ENCODE measurements around the gene ZFAND6.
"Not testable (repeated sequence)": the region's sequence is repeated elsewhere in the genome, so short reads cannot be mapped to it uniquely, and the experiment has no call there.

ZFAND6 gene

DNA sequence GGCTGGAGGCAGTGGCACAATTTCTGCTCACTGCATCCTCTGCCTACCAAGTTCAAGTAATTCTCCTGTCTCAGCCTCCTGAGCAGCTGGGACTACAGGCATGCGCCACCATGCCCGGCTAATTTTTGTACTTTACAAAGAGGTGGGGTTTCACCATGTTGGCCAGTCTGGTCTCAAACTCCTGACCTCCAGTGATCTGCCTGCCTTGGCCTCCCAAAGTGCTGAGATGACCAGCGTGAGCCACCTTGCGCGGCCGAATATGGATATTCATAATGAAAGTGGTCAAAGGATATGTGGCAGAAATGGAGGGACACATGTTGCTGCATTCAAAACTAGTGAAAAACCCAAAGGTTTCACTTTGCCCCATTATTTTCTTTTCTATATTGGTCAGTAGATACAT lies 40.2 kb downstream of the ZFAND6 start:
- not testable (repeated sequence) for DNase-seq

DNA sequence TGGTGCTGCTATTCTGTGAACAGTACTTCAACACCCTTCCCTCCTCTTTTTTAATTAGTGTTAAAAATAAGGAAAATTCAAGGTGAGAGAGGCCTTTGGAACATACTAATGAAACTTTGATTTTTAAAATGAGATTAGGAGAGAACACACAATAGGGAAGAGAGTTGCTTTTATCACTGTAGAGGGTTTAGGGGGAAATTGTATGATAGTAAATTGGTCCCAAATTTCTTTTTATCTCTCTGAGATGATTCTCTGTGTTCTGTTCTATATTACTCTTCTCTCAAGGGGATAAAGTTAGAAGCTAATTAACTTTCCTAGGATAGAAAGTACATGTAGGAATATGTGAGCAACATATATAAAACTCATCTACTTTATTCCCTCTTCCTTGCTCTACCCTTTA lies 40.8 kb downstream of the ZFAND6 start:
- no peak for DNase-seq

- no peak for DNase-seq
Observed at GRCh38 chr15:80105193-80105592, 45.7 kb downstream of the ZFAND6 start.

DNA sequence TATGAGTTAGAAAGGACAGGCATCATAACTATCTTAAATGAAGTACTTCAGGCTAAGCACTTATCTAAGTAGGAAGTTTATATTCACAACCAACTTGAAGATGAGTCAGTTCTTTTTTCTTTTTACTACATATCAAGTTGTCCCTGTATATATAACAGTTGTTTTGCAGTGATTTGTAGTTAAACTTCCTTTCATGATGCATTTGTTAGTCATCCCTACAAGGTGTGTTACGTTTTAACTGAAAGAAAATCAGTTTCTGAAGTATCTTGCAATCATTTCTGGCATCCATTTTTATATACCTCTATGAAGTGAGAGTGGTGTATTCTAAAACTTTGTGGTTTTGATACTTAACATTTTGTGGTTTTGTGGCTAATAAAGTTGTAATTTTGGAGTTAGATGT lies 46.1 kb downstream of the ZFAND6 start:
- DNase-seq, result no peak

DNA sequence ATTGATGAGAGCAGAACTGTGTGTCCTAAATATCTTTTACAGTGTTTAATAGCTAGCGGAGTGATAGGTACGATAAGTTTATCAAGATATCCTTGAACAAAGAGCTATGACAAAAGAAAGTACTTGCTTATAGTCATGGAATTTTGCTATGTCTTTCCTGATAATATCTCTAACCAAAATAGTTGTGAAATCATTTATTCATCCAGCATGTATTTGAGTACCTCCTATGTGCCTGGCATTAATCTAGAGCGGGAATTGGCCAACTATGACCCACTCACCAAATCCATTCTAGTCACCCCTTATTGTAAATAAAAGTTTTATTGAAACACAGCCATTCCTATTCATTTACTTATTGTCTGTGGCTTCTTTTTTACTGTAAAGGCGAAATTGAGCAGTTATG lies 46.6 kb downstream of the ZFAND6 start:
- no peak for DNase-seq

DNA sequence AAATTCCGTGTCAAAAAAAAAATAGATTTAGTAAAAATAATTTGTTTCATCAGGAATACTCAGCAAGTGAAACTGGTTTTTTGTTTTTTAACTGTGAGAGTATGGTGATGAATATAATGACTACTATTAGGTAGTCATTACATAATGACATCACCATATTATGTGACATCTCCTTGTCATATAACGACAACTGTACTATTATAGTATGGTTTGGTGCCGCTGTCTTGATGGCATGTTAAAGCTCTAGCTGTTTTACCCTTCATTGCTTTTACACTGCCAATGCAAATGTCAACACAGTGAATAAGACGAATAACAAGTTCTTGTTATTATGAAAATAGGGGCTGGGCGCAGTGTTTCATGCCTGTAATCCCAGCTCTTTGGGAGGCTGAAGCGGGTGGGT lies 47.7 kb downstream of the ZFAND6 start:
- no peak for DNase-seq

DNA sequence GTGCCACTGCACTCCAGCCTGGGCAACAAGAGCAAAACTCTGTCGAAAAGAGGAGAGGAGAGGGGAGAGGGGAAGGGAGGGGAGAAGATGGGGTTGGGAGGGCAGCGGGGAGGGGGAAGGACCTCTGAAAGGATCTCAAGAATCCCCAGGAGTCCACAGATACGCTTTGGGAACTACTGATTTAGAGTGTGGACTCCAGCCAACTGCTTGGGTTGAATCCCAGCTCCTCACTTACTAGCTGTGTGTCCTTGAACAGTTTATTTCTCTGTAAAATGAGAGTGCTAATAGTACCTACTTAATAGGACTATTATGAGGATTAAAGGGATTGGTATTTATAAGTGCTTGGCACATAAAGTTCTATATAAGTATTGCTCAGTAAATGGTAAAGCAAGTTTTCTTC lies 48.3 kb downstream of the ZFAND6 start:
- DNase-seq, result no peak

DNA sequence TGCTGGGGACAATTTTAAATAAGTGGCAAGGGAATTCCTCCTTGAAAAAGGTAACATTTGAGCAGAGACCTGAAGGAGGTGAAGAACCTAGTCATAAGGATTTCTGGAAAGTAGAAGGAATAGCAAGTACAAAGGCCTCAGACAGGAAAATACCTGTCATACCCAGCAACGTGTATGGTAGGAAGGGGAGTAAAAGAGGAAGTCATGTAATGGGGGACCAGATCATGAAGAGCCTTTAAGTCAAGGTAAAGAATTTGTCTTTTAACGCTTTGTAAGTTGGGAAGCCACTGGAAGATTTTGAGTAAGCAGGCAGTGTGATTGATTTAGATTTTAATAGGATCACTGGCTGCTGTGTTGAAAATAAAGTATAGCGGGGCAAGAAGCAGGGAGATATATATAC lies 49.9 kb downstream of the ZFAND6 start:
- no peak for DNase-seq

DNA sequence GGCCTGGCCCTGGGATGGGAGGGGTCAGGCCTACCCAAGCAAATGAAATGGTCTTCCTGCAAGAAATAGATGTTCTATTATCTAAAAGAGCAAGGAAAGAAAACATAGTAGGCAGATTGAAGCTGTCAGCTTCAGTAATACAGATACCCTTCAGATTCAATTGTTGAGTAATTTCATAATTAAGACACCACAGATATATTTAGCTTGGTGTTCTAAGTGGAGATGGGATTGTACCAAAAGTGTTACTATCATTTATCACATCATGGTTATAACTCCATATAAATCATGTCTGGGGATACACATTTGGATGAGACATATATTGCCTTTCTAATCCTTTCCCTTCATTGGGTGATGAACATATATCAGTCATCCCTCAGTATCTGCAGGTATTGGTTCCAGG lies 51.4 kb downstream of the ZFAND6 start:
- no peak for DNase-seq

DNA sequence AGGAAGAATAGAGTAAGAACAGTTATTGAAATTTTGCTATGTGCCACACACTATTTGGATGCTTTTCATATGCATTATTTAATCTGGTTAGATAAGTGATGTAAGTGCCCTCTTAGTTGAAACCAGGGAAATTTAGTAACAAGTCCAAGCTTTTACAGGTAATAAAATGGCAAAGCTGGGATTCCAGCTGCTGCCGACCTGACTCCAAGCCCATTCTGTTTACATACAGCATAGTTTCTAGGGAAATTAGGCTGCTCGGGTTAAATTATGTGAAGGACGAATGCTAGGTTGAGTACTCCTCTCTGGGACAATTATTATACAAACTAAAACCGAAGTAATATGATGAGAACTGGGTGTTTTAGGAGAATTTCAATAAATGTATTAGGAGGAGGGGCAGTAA lies 54.6 kb downstream of the ZFAND6 start:
- DNase-seq, result no peak

GRCh38 chr15:80115021-80115420 lies 55.5 kb downstream of the ZFAND6 start:
- no peak for DNase-seq

GRCh38 chr15:80118956-80119355 lies 59.5 kb downstream of the ZFAND6 start:
- DNase-seq, result no peak

DNA sequence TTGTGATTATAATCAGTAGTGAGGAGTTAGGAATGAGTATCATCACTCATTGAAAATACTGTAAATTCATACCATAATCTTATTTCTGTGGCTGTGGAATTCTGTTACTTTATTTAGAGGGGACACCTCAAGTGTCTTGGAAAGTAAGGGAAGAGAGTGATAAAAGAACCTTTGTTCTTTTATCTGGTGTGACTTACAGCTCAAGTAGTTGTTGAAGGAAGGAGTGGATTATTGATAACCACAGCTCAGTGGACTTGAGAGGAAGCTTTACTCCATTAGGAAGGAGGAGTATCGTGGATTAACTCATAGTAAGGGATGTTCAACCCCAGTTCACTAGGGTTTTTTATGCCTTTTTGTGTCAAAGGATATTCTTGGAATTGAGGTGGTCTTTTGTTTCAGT lies 61.2 kb downstream of the ZFAND6 start:
- DNase-seq, result no peak

- no peak for DNase-seq
Observed at GRCh38 chr15:80121546-80121945, 62.1 kb downstream of the ZFAND6 start.

- no peak for DNase-seq
Observed at GRCh38 chr15:80123034-80123433, 63.6 kb downstream of the ZFAND6 start.

GRCh38 chr15:80127253-80127652 lies 67.8 kb downstream of the ZFAND6 start:
- DNase-seq, result not testable (repeated sequence)

DNA sequence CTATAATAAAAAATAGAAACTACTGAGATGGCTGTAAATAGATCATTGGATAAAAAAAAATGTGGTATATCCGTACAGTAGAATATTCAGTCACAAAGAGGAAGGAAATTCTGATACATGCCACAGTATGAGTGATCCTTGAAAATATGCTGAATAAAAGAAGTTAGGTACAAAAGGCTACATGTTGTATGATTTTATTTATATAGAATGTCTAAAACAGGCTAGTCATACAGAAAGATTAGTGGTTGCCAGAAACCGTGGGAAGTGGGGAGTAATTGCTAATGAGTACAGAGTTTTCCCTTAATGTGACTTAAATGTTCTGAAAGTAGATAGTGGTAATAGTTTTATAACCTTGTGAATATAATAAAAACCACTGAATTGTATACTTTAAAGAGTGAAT lies 68.4 kb downstream of the ZFAND6 start:
- no peak for DNase-seq

DNA sequence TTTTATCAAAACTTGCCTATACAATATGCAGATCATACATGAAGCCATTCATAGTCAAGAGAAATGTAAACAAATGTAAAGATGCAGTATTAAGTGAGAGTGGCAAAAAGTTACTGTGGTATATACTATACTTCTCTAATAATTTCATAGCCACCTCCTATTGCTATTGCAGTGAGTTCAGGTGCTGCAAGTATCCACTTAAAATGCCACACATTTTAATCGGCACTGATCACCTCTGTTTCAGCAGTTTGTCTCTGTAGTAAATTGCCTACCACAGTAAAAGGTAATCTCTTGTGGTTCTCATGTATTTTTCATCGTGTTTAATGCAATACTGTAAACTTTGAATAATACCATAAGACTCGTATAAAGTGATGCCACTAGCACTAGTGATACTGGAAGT lies 72.9 kb downstream of the ZFAND6 start:
- DNase-seq, result no peak

DNA sequence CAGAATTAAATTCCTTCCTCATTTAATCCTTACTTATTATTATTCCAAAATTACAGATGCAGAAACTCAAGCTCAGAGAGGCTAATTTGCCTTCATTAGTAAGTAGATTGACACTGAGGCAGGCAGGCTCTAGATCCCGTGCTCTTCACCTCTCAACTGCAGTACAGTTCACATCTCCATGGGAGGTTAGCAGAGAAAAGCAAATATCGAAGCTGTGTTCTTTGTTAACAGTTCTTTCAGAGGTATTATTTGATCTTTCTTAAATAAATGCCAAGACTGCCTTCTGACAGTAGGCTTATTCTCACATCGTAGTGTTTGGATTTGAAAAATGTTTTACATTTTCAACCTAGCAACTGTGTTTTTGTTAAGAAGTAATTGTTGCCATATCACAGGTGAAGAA lies 77.4 kb downstream of the ZFAND6 start:
- no peak for DNase-seq

- DNase-seq, result no peak
Observed at GRCh38 chr15:80138961-80139360, 79.5 kb downstream of the ZFAND6 start.

DNA sequence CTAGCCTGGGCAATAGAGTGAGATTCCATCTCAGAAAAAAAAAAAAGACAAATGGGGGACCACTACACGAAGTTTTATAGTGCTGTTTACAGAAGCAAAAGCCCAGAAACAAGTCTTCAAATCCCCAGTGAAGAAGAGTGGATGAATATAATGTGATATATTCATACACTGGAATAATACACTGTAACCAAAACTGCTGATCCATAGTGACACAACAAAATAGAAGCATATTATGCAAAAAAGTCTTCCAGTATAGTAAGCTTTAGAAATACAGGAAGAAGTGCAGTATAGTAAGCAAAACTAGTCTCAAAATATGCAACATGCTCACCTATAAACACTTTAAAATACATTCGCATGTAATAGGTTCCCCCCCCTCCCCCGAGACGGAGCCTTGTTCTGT lies 81.4 kb downstream of the ZFAND6 start:
- DNase-seq, result no peak

DNA sequence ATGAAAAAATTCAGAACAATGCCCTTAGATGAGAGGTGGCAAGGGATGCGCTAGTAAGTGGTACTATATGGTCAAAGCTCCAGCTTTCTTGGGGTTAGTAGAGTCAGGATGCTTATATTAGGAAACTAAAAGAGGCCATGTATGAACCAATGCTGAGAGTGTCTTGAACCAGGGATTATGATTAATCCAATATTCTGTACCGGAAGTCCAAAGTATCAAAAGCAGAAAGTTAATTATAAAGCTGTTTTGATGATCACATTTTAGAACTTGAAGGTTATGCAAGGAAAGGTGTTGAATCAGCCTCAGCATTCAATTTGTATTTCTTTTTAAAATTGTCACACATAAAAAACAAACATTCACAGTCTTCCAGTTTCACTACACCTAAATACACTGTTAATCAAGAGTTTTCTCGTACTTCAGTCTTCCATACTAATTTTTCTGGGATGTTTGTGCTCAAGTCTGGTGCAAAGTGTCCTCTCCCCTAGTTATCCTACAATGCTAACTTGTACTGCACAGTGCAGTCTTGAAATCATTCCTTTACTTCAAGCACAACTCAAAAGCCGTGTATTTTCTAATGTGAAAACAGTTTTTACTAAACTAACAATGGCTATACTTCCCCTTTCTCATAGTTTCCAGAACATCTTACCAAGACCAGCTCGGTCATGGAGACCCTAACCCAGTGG lies 82.6 kb downstream of the ZFAND6 start:
- DNase-seq, result no peak

- no peak for DNase-seq
Observed at GRCh38 chr15:80142646-80143045, 83.2 kb downstream of the ZFAND6 start.

GRCh38 chr15:80151148-80151547 lies 91.7 kb downstream of the ZFAND6 start:
- DNase-seq, result no peak

- no peak for DNase-seq
Observed at GRCh38 chr15:80151576-80151975, 92.1 kb downstream of the ZFAND6 start.

Data from stimulated activated CD4-positive, alpha-beta T cell treated with anti-CD3 and anti-CD28 coated beads, Interleukin-4, amount 100 ng/mL, for 1 hour (primary cell).